Osteoblast (primary cell): ENCODE results near the gene YAE1. TPM values are rescaled to one million over a fixed set of nuclear protein-coding genes. Genes with fewer than 3 reads are reported as not detected.

Source experiments
- DNase-seq: peaks from one replicate; pipeline ENCODE4 v3.0.0; 2011; ENCODE audit warnings: low spot score, mixed read lengths; ENCODE audit not compliant: insufficient read length; ENCODE audit errors: missing footprints
- H2AFZ ChIP-seq: 2 replicates; pipeline ENCODE4 v1.6.0; 2011; ENCODE audit warnings: mild to moderate bottlenecking, low read length
- H3K27ac ChIP-seq: 2 replicates; pipeline ENCODE4 v1.5.1; 2011; ENCODE audit warnings: mild to moderate bottlenecking, low read depth, low read length, moderate library complexity
- H3K27me3 ChIP-seq: 2 replicates; pipeline ENCODE4 v1.6.0; 2012; ENCODE audit warnings: mild to moderate bottlenecking, control low read depth, inconsistent platforms, low read length, moderate library complexity; ENCODE audit not compliant: insufficient read depth
- H3K36me3 ChIP-seq: 2 replicates; pipeline ENCODE4 v1.5.1; 2011; ENCODE audit warnings: mild to moderate bottlenecking, low read length, control low read depth, moderate library complexity; ENCODE audit not compliant: insufficient read depth
- H3K4me1 ChIP-seq: 2 replicates; pipeline ENCODE4 v1.5.1; 2011; ENCODE audit warnings: mild to moderate bottlenecking, low read length, control low read depth, moderate library complexity; ENCODE audit not compliant: insufficient read depth
- H3K4me2 ChIP-seq: 2 replicates; pipeline ENCODE4 v1.6.0; 2011; ENCODE audit warnings: mild to moderate bottlenecking, low read length; ENCODE audit not compliant: insufficient read depth
- H3K4me3 ChIP-seq: fragments of 200-600 bp; sonication (generic); 3 replicates; pipeline ENCODE4 v1.5.1; 2012; ENCODE audit warnings: mild to moderate bottlenecking, low read length, inconsistent platforms; ENCODE audit not compliant: insufficient read depth
- H3K79me2 ChIP-seq: 2 replicates; pipeline ENCODE4 v1.6.0; 2012; ENCODE audit warnings: mild to moderate bottlenecking, low read length, control low read depth, inconsistent platforms; ENCODE audit not compliant: insufficient read depth
- H3K9me3 ChIP-seq: 2 replicates; pipeline ENCODE4 v1.5.1; 2011; ENCODE audit warnings: low read depth, low read length, control low read depth
- H4K20me1 ChIP-seq: 2 replicates; pipeline ENCODE4 v1.6.0; 2012; ENCODE audit warnings: mild to moderate bottlenecking, low read length, control low read depth; ENCODE audit not compliant: insufficient read depth
- total RNA-seq: library from RNA; depleted of rRNA; stranded (reverse); fragments of >200 nt; gene quantifications from 2 replicates; pipeline ENCODE4 v1.2.3, GENCODE V29; 2012
- TF ChIP-seq, protein P1 (sequence below): IDR thresholded peaks from 2 replicates; pipeline ENCODE4 v1.5.1; 2011; ENCODE audit warnings: mild to moderate bottlenecking, low read depth, low read length, moderate library complexity; ENCODE audit errors: extremely low read depth

The YAE1 gene
- total RNA-seq, 1 donor: 29.0 TPM

DNA sequence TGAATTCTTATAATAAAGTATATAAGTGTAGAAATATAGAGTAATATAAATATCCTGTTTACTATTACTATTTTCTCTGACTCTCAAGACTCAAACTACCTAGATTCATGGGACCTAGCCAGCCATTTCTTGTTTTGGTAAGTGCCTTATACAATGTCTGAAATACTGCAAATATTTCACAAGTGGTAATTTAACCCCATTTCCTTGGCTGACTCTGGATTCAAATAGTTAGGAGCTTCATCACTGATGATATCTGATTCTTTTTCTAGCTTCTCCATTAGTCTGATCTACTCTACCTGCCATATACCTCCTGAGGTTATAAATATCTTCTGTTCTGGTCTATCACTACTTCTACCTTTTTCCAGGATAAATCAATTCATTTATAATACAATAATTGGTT is 50.8 kb downstream of the YAE1 start:
- H2AFZ ChIP-seq: no peak overlapping the region
- no peaks in the 10 kb centered on the region for H4K20me1 ChIP-seq
- peaks cover 50% of the 10 kb centered on the region for H3K4me1 ChIP-seq
- H3K27ac ChIP-seq: no peak overlapping the region
- no peak for DNase-seq
- TF ChIP-seq, protein P1, sequence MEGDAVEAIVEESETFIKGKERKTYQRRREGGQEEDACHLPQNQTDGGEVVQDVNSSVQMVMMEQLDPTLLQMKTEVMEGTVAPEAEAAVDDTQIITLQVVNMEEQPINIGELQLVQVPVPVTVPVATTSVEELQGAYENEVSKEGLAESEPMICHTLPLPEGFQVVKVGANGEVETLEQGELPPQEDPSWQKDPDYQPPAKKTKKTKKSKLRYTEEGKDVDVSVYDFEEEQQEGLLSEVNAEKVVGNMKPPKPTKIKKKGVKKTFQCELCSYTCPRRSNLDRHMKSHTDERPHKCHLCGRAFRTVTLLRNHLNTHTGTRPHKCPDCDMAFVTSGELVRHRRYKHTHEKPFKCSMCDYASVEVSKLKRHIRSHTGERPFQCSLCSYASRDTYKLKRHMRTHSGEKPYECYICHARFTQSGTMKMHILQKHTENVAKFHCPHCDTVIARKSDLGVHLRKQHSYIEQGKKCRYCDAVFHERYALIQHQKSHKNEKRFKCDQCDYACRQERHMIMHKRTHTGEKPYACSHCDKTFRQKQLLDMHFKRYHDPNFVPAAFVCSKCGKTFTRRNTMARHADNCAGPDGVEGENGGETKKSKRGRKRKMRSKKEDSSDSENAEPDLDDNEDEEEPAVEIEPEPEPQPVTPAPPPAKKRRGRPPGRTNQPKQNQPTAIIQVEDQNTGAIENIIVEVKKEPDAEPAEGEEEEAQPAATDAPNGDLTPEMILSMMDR: no peak
- H3K4me3 ChIP-seq: no peak overlapping the region
- no peaks in the 10 kb centered on the region for H3K36me3 ChIP-seq
- no peak overlapping the region for H3K4me2 ChIP-seq
- no peaks in the 10 kb centered on the region for H3K9me3 ChIP-seq
- no peaks in the 10 kb centered on the region for H3K27me3 ChIP-seq
- no peaks in the 10 kb centered on the region for H3K79me2 ChIP-seq

DNA sequence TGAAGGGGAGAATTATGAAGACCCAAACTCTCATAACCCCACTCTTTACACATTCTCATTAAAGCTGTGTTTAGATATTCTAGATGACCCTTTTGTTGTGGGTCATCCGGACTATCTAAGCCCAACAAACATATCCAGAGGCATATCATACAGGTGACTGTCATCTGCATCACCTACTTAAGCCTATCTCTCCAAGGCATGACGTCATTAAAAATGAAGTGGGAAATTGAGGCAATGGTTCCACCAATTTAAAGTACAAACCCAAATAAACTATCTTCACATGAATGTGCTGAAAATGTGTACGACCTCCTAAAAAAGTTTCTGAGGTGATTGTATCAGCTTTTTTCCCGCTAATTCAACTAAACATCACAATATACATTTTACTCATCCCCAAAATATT is 52.7 kb downstream of the YAE1 start:
- H3K9me3 ChIP-seq: no peaks in the 10 kb centered on the region
- no peaks in the 10 kb centered on the region for H3K36me3 ChIP-seq
- no peak overlapping the region for H3K4me2 ChIP-seq
- no peaks in the 10 kb centered on the region for H4K20me1 ChIP-seq
- no peak overlapping the region for H3K4me3 ChIP-seq
- H3K27ac ChIP-seq: no peak overlapping the region
- DNase-seq: no peak
- peaks cover 4% of the 10 kb centered on the region for H3K79me2 ChIP-seq
- TF ChIP-seq, protein P1: no peak
- H3K27me3 ChIP-seq: no peaks in the 10 kb centered on the region
- H3K4me1 ChIP-seq: peaks cover 52% of the 10 kb centered on the region
- no peak overlapping the region for H2AFZ ChIP-seq

DNA sequence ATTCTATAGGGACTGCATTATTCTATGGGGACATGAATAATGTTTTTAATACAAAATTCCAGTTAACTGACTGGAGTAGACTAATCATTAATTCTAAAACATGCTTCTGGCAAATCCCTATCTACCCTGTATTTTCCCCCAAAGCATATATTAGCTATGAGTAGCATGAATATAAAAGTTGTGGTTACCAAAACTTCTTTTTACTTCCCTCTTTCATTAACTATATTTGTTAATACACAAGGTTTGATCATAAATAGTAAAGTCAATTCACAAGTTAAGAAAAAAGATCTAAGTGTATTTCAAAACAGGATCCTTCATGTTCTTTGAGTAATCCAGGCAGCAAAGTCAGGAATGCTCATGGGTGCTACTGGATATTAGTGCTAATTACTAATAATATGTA is 54.3 kb downstream of the YAE1 start:
- Histone ChIP-seq H4K20me1 (peaks cover 7% of the 10 kb centered on the region), H3K4me1 (peaks cover 55% of the 10 kb centered on the region), H3K27me3 (no peaks in the 10 kb centered on the region), H3K27ac (peak overlapping the region; percentile 68), H3K4me3 (no peak overlapping the region), H2AFZ (no peak overlapping the region), H3K9me3 (no peaks in the 10 kb centered on the region), H3K79me2 (peaks cover 21% of the 10 kb centered on the region), H3K36me3 (no peaks in the 10 kb centered on the region), H3K4me2 (peak overlapping the region; percentile 26)
- TF ChIP-seq, protein P1: no peak
- DNase-seq: no peak

DNA sequence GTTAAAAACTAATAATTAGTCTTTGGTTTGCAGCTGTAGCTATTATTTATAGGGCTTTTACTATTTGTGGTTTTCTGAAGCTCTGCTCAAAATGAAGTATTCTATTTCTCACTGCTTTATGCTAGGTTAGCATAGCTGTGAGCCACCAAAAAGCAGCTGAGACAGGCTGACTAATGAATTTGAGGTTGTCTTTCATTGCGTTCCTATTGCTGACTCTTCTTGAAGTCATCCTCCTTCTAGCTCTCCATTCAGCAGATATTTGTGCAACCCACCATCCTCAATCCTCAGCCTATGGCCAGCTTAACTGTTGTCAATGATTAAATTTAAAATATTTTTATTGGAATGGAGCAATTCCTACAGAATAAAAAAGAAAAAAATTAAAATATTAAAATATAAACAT is 55.1 kb downstream of the YAE1 start:
- Histone ChIP-seq H4K20me1 (peaks cover 14% of the 10 kb centered on the region), H3K27ac (peak overlapping the region; percentile 98), H3K36me3 (no peaks in the 10 kb centered on the region), H3K9me3 (no peaks in the 10 kb centered on the region), H3K4me3 (no peak overlapping the region), H2AFZ (no peak overlapping the region), H3K79me2 (peaks cover 28% of the 10 kb centered on the region), H3K4me2 (peak overlapping the region; percentile 26), H3K27me3 (no peaks in the 10 kb centered on the region), H3K4me1 (peaks cover 50% of the 10 kb centered on the region)
- DNase-seq: peak; percentile 93
- TF ChIP-seq, protein P1: no peak
